ENCODE measurements around the gene UBXN6.

DNA sequence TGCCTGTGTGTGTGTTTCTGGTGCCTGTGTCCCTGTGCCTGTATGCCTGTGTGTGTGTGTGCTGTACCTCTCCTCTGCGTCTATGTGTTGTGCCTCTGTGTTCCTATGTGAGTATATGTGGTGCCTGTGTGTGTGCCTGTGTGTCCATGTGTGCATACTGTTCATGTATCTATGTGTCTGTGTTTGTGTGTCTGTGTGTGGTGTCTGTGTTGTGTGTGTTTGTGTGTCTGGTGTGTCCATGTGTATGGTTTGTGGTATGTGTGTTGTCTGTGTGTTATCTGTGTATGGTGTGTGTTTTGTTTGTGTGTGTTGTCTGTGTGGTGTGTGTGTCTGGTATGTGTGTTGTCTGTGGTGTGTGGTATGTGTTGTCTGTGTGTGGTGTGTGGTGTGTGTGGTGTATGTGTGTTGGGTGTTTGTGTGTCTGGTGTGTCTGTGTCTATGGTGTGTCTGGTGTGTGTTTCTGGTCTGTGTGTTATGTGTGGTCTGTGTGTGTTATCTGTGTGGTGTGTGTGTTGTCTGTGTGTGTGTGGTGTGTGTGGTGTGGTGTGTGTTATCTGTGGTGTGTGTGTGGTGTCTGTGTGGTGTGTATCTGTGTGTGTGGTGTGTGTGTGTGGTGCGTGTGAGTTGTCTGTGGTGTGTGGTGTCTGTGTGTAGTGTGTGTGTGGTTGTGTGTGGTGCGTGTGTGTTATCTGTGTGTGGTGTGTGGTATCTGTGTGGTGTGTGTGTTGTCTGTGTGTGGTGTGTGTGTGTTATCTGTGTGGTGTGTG, 34.9 kb upstream of the UBXN6 start:
- TF ChIP-seq POLR2AphosphoS5 (IDR thresholded peaks at IDR 0.05; ENCODE audit: low read depth), result no peak
- TF ChIP-seq, protein P1, sequence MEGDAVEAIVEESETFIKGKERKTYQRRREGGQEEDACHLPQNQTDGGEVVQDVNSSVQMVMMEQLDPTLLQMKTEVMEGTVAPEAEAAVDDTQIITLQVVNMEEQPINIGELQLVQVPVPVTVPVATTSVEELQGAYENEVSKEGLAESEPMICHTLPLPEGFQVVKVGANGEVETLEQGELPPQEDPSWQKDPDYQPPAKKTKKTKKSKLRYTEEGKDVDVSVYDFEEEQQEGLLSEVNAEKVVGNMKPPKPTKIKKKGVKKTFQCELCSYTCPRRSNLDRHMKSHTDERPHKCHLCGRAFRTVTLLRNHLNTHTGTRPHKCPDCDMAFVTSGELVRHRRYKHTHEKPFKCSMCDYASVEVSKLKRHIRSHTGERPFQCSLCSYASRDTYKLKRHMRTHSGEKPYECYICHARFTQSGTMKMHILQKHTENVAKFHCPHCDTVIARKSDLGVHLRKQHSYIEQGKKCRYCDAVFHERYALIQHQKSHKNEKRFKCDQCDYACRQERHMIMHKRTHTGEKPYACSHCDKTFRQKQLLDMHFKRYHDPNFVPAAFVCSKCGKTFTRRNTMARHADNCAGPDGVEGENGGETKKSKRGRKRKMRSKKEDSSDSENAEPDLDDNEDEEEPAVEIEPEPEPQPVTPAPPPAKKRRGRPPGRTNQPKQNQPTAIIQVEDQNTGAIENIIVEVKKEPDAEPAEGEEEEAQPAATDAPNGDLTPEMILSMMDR (IDR thresholded peaks at IDR 0.05; ENCODE audit: insufficient read depth, low read length), result no peak
- TF ChIP-seq, protein P2, sequence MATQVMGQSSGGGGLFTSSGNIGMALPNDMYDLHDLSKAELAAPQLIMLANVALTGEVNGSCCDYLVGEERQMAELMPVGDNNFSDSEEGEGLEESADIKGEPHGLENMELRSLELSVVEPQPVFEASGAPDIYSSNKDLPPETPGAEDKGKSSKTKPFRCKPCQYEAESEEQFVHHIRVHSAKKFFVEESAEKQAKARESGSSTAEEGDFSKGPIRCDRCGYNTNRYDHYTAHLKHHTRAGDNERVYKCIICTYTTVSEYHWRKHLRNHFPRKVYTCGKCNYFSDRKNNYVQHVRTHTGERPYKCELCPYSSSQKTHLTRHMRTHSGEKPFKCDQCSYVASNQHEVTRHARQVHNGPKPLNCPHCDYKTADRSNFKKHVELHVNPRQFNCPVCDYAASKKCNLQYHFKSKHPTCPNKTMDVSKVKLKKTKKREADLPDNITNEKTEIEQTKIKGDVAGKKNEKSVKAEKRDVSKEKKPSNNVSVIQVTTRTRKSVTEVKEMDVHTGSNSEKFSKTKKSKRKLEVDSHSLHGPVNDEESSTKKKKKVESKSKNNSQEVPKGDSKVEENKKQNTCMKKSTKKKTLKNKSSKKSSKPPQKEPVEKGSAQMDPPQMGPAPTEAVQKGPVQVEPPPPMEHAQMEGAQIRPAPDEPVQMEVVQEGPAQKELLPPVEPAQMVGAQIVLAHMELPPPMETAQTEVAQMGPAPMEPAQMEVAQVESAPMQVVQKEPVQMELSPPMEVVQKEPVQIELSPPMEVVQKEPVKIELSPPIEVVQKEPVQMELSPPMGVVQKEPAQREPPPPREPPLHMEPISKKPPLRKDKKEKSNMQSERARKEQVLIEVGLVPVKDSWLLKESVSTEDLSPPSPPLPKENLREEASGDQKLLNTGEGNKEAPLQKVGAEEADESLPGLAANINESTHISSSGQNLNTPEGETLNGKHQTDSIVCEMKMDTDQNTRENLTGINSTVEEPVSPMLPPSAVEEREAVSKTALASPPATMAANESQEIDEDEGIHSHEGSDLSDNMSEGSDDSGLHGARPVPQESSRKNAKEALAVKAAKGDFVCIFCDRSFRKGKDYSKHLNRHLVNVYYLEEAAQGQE (IDR thresholded peaks at IDR 0.05; ENCODE audit: insufficient replicate concordance, low read depth), result no peak
